WTC11 (cell line): ENCODE measurements around the gene CREB3L4.

Experiments
- CREB1 ChIP-seq: sonication (generic); formaldehyde crosslinking; IDR thresholded peaks from 2 replicates; pipeline ENCODE4 v1.8.0; 2023; ENCODE audit warnings: mild to moderate bottlenecking, missing genetic modification reagents
- CTCF ChIP-seq: fragments of 200-600 bp; IDR thresholded peaks from 2 replicates; pipeline ENCODE4 v1.8.0; 2022; ENCODE audit warnings: antibody characterized with exemption
- NFE2L1 ChIP-seq: sonication (generic); formaldehyde crosslinking; IDR thresholded peaks from 2 replicates; pipeline ENCODE4 v1.8.1; 2023; ENCODE audit warnings: missing genetic modification reagents
- SMAD4 ChIP-seq: sonication (generic); formaldehyde crosslinking; IDR thresholded peaks from 2 replicates; pipeline ENCODE4 v1.8.0; 2022; ENCODE audit warnings: mild to moderate bottlenecking, missing genetic modification reagents

GRCh38 chr1:153926405-153926804, 41.3 kb upstream of the CREB3L4 start:
- TF ChIP-seq CTCF (no peak), NFE2L1 (CRISPR knock-in tag) (no peak), CREB1 (CRISPR knock-in tag) (no peak), SMAD4 (CRISPR knock-in tag) (no peak)
